Rectal smooth muscle tissue (tissue), 1 donor: ENCODE data around the gene CNTNAP1.
A peak's percentile ranks its signal among the peaks of the same experiment; 100 is the strongest.

Source experiments
- H3K27ac ChIP-seq: one replicate; pipeline ENCODE4 v1.7.0; 2013; ENCODE audit warnings: low read depth, low read length, inconsistent platforms
- H3K27me3 ChIP-seq: one replicate; pipeline ENCODE4 v1.7.0; 2013; ENCODE audit warnings: low read length; ENCODE audit not compliant: control insufficient read depth, insufficient read depth
- H3K36me3 ChIP-seq: one replicate; pipeline ENCODE4 v1.7.0; 2013; ENCODE audit warnings: low read length; ENCODE audit not compliant: control insufficient read depth, insufficient read depth
- H3K4me1 ChIP-seq: one replicate; pipeline ENCODE4 v1.7.0; 2013; ENCODE audit warnings: low read length; ENCODE audit not compliant: control insufficient read depth, insufficient read depth
- H3K4me3 ChIP-seq: one replicate; pipeline ENCODE4 v1.7.0; 2013; ENCODE audit warnings: low read length
- H3K9ac ChIP-seq: one replicate; pipeline ENCODE4 v1.7.0; 2013; ENCODE audit warnings: low read length

CNTNAP1 gene

DNA sequence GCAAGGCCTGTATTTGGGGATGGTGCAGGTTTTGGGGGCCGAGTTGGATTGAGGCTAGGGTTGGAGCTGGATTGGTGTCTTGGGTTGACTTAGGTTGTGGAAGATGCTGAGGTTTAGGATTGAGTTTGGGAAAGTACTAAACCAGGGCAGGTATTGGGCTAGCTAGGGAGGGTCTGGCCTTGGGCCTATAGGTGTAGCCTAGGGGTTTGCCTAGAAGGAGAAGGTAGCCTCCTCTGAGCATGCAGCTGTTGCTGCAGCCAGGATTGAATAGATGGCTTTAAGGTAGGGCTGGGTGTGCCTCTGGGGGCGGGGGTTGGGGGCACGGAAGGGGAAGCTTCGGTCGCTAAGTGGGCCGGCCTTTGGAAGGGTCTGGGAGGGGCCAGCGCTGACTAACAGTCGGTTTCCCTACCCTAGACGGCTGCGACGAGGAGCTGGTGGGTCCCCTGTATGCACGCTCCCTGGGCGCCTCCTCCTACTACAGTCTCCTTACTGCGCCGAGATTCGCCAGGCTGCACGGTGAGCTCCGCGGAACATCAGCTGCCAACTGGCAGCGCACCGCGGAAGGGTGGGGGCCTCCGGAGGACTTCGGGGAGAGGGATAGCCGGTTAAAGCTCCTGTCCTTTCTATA is 1.2 kb downstream of the CNTNAP1 start:
- Histone ChIP-seq H3K4me1 (peaks cover 19% of the 10 kb centered on the region), H3K4me3 (peak overlapping the region; percentile 70), H3K9ac (no peak overlapping the region), H3K27me3 (no peaks in the 10 kb centered on the region), H3K36me3 (no peaks in the 10 kb centered on the region), H3K27ac (peak overlapping the region; percentile 77)

DNA sequence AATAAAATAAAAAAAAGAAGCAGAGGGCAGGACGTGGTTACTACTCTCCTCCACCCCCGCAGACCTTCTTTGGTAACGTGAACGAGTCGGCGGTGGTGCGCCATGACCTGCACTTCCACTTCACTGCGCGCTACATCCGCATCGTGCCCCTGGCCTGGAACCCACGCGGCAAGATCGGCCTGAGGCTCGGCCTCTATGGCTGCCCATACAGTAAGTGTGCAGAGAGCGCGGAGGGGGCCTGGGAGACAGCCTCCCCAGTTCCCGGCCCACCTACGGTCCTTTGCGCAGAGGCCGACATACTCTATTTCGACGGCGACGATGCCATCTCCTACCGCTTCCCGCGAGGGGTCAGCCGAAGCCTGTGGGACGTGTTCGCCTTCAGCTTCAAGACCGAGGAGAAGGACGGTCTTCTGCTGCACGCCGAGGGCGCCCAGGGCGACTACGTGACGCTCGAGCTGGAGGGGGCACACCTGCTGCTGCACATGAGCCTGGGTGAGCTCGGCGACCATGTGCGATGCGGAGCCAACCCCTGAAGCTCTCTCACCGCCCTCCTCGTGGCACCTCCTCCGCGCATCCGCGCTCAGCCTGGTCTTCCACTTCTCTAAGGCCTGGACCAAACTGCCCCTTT is 2.7 kb downstream of the CNTNAP1 start:
- peaks cover 12% of the 10 kb centered on the region for H3K4me1 ChIP-seq
- no peaks in the 10 kb centered on the region for H3K36me3 ChIP-seq
- no peak overlapping the region for H3K9ac ChIP-seq
- H3K4me3 ChIP-seq, result no peak overlapping the region
- H3K27me3 ChIP-seq, result no peaks in the 10 kb centered on the region
- no peak overlapping the region for H3K27ac ChIP-seq

- H3K9ac ChIP-seq, result no peak overlapping the region
- H3K4me1 ChIP-seq, result peaks cover 7% of the 10 kb centered on the region
- no peak overlapping the region for H3K4me3 ChIP-seq
- H3K36me3 ChIP-seq, result no peaks in the 10 kb centered on the region
- no peaks in the 10 kb centered on the region for H3K27me3 ChIP-seq
- H3K27ac ChIP-seq, result no peak overlapping the region
These were observed 3.5 kb downstream of the CNTNAP1 start for GRCh38 chr17:42685831-42686230.

DNA sequence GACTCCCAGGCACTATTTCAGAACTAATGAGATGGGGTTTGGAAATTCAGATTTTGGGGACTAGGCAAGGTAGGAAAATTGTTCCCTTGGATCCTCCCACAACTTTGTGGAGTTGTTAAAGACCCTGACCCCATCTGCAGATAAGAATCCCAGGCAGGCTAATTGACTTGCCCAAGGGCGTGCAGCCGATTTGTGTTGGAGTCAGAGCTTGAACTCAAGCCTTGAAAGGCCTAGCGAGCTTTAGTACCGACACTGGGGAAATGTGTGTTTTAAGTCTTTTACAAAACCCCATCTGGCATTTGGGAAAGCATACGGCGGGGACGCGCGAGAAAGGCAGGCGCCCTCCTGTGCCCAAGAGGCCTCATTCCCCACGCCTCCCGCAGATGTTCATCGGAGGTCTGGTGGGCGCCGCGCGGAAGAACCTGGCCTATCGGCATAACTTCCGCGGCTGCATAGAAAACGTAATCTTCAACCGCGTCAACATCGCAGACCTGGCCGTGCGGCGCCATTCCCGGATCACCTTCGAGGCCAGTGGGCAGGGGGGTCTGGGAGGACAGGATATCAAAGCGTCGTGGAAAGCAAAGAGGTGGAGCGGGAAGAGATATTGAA is 4.3 kb downstream of the CNTNAP1 start:
- H3K27me3 ChIP-seq, result no peaks in the 10 kb centered on the region
- H3K9ac ChIP-seq, result no peak overlapping the region
- no peak overlapping the region for H3K4me3 ChIP-seq
- H3K4me1 ChIP-seq, result peaks cover 7% of the 10 kb centered on the region
- no peak overlapping the region for H3K27ac ChIP-seq
- H3K36me3 ChIP-seq, result peaks cover 4% of the 10 kb centered on the region

- no peak overlapping the region for H3K27ac ChIP-seq
- no peaks in the 10 kb centered on the region for H3K27me3 ChIP-seq
- H3K4me1 ChIP-seq, result peaks cover 5% of the 10 kb centered on the region
- peaks cover 6% of the 10 kb centered on the region for H3K36me3 ChIP-seq
- H3K4me3 ChIP-seq, result no peak overlapping the region
- no peak overlapping the region for H3K9ac ChIP-seq
These were observed 5.5 kb downstream of the CNTNAP1 start for GRCh38 chr17:42687707-42688320.

GRCh38 chr17:42690596-42690995 is 8.3 kb downstream of the CNTNAP1 start:
- H3K36me3 ChIP-seq, result peaks cover 18% of the 10 kb centered on the region
- H3K4me3 ChIP-seq, result no peak overlapping the region
- H3K4me1 ChIP-seq, result no peaks in the 10 kb centered on the region
- no peak overlapping the region for H3K9ac ChIP-seq
- no peaks in the 10 kb centered on the region for H3K27me3 ChIP-seq
- H3K27ac ChIP-seq, result no peak overlapping the region

DNA sequence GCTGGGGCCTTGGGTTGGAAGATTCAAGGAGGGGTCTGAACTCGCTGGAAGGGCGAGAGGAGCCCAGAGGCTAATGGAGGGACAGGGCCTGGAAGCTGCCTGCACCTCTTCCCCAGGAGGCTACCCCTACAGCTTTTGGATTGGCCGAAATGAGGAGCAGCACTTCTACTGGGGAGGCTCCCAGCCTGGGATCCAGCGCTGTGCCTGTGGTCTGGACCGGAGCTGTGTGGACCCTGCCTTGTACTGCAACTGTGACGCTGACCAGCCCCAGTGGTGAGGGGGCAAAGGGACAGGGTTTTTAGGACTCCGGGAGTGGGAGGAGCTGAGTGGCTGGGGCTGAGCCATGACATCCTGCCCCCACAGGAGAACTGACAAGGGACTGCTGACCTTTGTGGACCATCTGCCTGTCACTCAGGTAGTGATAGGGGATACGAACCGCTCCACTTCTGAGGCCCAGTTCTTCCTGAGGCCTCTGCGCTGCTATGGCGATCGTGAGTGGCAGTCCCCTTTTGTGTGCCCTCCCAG is 8.8 kb downstream of the CNTNAP1 start:
- H3K27ac ChIP-seq, result no peak overlapping the region
- H3K4me1 ChIP-seq, result no peaks in the 10 kb centered on the region
- no peak overlapping the region for H3K4me3 ChIP-seq
- peaks cover 18% of the 10 kb centered on the region for H3K36me3 ChIP-seq
- no peaks in the 10 kb centered on the region for H3K27me3 ChIP-seq
- no peak overlapping the region for H3K9ac ChIP-seq

DNA sequence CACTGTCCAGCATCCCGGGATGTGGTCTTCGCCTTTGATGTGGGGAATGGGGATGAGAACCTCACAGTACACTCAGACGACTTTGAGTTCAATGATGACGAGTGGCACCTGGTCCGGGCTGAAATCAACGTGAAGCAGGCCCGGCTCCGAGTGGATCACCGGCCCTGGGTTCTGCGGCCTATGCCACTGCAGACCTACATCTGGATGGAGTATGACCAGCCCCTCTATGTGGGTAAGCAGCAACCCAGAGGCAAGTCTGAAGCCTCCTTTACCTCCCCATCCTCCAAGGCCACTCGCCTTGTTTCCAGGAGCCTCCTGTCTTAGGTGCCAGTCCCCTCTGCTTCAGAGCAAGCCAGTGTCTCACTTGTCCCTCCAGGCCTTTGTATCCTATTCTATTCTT is 10.2 kb downstream of the CNTNAP1 start:
- peaks cover 26% of the 10 kb centered on the region for H3K36me3 ChIP-seq
- no peaks in the 10 kb centered on the region for H3K4me1 ChIP-seq
- no peaks in the 10 kb centered on the region for H3K27me3 ChIP-seq
- no peak overlapping the region for H3K9ac ChIP-seq
- H3K4me3 ChIP-seq, result no peak overlapping the region
- H3K27ac ChIP-seq, result no peak overlapping the region

GRCh38 chr17:42694524-42694923 is 12.2 kb downstream of the CNTNAP1 start:
- Histone ChIP-seq H3K27me3 (no peaks in the 10 kb centered on the region), H3K9ac (no peak overlapping the region), H3K4me1 (no peaks in the 10 kb centered on the region), H3K4me3 (no peak overlapping the region), H3K27ac (no peak overlapping the region), H3K36me3 (peaks cover 30% of the 10 kb centered on the region)

GRCh38 chr17:42695500-42695899 is 13.2 kb downstream of the CNTNAP1 start:
- no peak overlapping the region for H3K9ac ChIP-seq
- no peaks in the 10 kb centered on the region for H3K4me1 ChIP-seq
- H3K27ac ChIP-seq, result no peak overlapping the region
- no peak overlapping the region for H3K4me3 ChIP-seq
- H3K27me3 ChIP-seq, result no peaks in the 10 kb centered on the region
- H3K36me3 ChIP-seq, result peaks cover 30% of the 10 kb centered on the region

- no peaks in the 10 kb centered on the region for H3K27me3 ChIP-seq
- no peaks in the 10 kb centered on the region for H3K4me1 ChIP-seq
- H3K36me3 ChIP-seq, result peaks cover 38% of the 10 kb centered on the region
- no peak overlapping the region for H3K9ac ChIP-seq
- no peak overlapping the region for H3K4me3 ChIP-seq
- no peak overlapping the region for H3K27ac ChIP-seq
These were observed 14.9 kb downstream of the CNTNAP1 start for GRCh38 chr17:42697108-42697811.
